GM19452 (cell line): ENCODE results near the gene USP5.
"Not testable (repeated sequence)": the region's sequence is repeated elsewhere in the genome, so short reads cannot be mapped to it uniquely, and the experiment has no call there.

Experiments
- ATAC-seq: cut with Tn5 transposase; IDR thresholded peaks from one replicate; pipeline ENCODE4 v1.9.1; 2021; ENCODE audit not compliant: unreplicated experiment

USP5 gene

DNA sequence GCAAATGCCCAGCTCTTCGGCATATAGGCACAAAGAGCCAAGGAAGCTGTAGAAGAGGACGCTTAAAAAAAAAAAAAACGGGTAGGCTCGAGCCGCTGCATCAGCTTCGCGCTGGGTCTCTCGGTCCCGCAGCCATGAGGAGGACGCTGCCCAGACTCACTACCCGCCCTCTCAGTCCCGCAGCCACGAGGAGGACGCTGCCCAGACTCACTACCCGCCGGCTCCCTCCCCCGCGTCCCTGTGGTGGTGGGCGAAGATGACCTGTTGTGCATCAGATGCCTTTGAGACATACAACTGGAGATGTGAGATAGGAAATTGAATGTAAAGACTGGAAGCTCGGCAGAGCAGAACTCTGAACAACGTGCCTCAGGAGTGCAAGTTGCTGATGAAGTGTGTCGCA lies 32.6 kb downstream of the USP5 start:
- no peak for ATAC-seq

DNA sequence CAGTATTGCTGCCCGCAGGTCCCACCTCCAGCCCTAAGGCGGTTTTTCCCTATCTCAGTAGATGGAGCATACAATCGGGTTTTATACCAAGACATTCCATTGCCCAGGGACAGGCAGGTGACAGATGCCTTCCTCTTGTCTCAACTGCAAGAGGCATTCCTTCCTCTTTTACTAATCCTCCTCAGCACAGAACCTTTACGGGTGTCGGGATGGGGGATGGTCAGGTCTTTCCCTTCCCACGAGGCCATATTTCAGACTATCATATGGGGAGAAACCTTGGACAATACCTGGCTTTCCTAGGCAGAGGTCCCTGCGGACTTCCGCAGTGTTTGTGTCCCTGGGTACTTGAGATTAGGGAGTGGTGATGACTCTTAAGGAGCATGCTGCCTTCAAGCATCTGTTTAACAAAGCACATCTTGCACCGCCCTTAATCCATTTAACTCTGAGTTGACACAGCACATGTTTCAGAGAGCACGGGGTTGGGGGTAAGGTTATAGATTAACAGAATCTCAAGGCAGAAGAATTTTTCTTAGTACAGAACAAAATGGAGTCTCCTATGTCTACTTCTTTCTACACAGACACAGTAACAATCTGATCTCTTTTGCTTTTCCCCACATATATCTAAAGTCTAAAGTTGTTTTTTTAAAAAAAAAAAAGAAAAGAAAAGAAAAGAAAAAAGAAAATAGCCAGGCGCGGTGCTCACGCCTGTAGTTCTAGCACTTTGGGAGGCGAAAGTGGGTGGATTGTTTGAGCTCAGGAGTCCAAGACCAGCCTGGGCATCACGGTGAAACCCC lies 34.5 kb downstream of the USP5 start:
- ATAC-seq, result not testable (repeated sequence)

DNA sequence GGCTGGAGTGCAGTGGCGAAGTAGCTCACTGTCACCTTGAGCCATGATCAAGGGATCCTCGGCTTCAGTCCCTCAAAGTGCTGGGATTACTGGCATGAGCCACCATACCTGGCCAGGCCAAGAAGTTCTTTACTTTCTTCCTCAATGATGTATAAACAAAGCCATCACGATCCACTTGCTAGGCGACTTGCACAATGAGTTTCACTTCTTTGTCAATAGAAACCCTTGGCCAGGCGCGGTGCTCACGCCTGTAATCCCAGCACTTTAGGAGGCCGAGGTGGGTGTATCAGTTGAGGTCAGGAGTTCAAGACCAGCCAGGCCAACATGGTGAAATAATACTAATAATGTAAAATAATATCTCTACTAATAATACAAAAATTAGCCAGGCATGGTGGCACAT lies 35.5 kb downstream of the USP5 start:
- no peak for ATAC-seq

DNA sequence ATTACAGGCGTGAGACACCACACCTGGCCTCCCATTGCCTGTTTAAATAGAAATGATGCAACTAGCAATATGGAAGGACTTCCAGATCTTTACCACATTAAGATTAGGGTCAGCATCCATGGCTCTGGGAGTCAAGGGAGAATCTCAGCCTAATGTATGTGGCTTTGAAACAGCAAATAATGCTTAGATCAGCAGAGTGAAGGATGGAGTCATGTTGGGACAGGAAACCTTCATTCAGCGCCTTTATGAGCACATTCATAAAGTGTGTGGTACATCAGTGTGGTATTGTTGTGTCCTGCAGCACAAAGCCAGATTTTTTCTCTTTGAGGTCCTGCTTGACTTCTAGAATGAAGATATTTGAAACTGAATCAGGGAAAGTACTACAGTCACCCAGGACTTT lies 36.4 kb downstream of the USP5 start:
- no peak for ATAC-seq

DNA sequence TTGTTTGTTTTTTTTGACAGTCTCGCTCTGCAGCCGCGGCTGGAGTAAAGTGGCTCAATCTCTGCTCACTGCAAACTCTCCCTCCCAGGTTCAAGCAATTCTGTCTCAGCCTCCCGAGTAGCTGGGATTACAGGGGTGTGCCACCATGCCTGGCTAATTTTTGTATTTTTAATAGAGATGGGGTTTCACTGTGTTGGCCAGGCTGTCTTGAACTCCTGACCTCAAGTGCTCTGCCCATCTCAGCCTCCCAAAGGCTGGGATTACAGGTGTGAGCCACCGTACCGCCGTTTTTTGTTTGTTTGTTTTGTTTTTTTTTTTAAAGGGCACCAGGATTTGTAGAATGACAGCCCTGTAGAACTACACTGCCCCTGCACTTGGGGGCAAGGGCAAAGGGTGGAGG lies 36.8 kb downstream of the USP5 start:
- not testable (repeated sequence) for ATAC-seq

DNA sequence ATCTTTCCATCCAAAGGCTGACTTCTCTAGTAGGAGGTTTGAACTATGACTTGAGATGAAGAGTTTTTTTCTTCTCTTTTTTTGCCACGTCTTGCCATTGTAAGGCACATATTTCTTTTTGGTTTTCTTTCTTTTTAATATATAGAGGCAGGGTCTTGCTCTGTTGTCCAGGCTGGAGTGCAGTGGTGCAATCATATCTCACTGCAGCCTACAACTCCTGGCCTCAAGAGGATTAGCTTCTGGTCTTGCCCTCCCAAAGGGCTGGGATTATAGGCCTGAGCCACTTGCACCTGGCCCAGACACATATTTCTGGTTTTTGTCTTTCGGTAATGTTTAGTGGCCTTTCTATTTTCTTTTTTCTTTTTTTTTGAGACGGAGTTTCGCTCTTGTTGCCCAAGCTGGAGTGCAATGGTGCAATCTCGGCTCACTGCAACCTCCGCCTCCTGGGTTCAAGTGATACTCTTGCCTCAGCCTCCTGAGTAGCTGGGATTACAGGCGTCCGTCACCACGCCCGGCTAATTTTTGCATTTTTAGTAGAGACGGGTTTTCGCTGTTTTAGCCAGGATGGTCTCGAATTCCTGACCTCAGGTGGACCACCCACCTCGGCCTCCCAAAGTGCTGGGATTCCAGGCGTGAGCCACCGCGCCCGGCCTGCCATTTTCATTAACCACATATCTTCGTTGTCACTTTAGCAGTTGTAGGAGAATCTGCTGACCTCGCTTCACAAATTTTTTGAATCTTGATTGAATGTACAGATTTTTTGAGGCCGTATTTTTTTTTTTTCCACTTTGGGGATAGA lies 38.0 kb downstream of the USP5 start:
- ATAC-seq, result not testable (repeated sequence)

DNA sequence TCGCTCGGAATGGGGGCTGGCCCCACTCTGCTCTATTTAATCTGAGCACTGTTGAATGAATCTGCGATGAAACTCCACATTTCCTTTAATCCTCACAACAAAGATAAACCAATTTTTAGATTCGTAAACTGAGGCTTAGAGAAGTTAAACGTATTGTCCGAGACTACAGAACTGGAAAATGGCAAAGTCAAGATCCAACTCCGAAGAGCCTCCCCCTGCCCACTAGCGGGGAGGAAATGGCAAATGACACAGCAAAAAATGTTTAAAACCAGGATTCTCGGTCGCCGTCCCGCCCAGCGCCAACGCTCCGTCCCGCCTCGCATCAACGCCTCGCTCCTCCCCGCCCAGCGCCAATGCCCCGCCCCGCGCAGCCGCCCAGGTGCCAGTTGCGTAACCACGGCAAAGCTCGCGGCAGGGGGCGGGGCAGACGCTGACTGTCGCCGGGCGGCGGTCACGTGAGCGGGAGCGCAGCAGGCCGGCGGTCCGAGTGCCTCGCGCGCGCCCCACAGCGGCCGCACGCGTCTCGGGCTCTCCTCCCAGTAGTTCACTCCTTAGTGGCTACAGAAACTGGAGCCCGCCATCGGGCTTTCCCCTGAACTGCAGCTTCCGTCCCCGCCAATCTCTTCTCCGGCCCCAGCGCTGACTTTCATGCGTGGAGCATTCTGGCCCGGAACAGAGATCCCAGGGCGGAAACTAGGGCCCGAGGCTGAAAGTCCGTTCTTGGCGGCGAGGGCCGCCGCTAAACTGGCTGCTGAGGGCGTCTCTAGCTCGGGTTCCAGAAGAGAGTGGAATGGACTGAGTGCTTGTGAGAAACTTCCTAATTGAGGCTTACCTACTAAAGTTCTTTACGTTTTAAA lies 39.1 kb downstream of the USP5 start:
- peak; percentile 95 for ATAC-seq

DNA sequence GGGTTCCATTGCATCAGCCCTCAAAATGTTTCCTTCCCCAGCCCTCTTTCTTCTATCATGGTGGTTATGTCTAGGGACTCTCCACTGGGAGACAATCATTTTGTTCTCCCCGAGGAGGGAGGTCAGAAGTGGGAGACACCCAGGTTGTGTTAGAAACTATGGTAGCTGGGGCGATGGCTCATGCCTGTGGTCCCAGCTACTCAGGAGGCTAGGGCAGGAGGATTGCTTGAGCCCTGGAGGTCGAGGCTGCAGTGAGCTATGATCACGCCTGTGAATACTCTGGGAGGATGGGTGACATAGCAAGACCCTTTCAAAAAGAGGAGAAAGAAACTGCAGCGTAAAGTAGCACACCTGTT lies 39.7 kb downstream of the USP5 start:
- ATAC-seq, result peak; percentile 7

DNA sequence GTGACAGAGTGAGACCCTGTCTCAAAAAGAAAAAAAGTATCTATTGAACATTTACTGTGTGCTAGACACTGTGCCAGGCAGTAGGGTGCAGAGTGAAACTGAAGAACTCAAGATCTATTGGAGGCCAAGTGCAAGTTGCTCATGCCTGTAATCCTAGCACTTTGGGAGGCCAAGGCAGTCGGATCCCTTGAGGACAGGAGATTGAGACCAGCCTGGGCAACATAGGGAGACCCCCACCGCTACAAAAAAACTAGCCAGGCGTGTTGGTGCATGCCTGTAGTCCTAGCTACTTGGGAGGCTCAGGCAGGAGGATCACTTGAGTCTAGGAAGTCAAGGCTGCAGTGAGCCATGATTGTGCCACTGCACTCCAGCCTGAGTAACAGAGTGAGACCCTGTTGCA lies 40.7 kb downstream of the USP5 start:
- ATAC-seq, result not testable (repeated sequence)

DNA sequence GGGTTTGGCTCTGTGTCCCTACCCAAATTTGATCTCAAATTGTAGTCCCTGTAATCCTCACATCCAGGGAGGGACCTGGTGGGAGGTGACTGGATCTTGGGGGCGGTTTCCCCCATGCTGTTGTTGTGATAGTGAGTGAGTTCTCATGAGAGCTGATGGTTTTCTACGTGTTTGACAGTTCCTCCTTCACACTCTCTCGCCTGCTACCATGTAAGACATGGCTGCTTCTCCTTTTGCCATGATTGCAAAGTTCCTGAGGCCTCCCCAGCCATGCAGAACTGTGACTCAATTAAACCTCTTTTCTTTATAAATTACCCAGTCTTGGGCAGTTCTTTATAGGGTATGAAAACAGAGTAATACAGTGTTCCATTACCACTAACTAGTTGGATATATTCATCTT lies 42.4 kb downstream of the USP5 start:
- ATAC-seq, result no peak

DNA sequence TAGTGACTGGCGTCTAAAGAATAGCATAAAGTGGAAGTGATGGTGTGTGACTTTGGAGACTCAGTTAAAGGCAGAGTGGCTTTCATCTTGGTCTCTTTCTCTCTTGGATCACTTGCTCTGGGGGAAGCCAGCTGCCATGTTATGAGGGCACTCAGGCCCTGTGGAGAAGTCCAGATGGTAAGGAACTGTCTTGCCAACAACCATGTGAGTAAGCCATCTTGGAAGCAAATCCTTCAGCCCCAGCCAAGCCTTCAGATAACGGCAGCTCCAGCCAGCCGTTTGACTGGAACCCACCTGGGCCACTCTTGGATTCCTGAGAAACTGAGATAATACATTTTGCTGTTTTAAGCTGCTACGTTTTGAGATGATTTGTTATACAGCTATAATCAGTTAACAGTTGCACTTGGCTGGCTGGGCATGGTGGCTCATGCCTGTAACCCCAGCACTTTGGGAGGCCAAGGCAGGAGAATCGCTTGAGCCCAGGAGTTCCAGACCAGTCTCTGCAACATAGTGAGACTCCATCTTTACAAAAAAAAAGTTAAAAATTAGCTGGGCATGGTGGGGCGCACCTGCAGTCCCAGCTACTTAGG lies 45.0 kb downstream of the USP5 start:
- no peak for ATAC-seq

DNA sequence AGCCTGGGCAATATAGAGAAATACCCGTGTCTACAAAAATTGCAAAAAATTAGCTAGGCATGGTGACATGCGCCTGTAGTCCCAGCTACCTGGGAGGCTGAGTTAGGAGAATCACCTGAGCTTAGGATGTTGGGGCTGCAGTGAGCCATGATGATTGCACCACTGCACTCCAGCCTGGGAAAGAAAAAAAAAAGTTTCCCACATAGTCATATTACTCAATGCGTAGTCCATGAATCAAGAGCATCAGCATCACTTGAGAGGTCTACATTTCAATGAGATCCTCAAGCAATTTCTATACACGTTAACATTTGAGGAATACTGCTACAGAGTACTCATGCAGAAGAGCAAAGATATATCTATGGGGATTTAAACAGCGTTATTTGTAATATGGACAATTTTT lies 47.5 kb downstream of the USP5 start:
- ATAC-seq, result no peak

DNA sequence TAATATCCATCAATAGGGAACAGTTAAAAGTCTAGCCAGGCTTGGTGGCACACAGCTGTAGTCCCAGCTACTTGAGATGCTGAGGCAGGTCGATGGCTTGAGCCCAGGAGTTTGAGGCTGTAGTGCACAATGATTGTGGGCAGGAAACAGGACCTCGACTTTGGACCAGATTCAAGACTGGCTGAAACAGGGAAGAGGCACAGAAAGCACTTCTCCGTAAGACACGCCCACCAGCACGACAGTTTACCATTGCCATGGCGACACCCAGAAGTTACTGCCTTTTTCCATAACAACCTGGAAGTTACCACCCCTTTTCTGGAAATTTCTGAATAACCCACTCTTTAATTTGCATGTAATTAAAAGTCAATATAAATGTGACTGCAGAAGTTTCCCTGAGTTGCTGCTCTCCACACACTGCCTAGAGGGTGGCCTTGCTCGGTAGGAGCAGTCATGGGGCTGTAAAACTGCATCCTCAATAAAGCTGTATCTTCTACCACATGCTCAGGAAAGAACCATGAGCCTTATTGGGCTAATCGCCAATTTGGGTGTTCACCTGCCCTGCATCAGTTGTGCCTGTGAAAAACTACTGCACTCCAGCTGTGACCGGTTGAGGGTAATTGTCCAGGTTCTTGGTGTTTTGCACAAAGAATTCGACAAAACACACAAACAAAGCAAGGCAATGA lies 48.0 kb downstream of the USP5 start:
- no peak for ATAC-seq

DNA sequence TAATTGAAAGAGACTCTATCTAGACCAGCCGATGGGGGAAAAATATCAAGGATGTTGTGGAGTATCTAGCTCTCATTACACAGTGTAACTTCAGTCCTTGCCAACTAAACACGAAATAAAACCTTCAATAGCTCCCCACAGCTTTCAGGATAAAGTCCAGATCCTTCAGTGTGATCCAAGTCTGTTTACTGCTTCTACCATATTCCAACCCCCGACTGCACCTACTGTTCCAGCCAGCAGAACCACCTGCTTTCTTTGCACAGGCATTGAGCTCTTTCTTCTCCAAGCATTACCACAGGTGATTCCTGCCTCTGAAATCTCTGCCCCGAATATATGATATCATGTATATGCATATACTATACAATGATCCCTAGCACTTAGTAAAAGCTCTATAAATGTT lies 50.5 kb downstream of the USP5 start:
- no peak for ATAC-seq

DNA sequence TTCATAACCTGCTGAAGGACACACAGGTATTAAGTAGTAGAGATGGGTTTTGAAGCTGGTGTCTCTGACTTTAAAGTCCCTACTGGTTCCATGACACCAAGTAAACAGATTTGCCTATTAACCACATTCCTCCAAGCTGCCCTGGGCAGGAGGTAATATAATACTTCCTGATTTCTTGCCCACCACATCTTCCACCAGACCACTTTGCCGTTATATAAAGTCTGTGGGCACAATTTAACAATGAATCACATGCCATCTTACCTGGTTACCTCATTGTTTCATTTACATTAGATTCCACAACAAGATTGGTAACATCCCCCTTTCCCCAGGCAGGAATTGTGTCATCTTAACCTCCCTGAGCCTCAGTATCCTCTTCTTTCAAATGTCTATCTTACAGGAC lies 51.8 kb downstream of the USP5 start:
- ATAC-seq, result no peak

DNA sequence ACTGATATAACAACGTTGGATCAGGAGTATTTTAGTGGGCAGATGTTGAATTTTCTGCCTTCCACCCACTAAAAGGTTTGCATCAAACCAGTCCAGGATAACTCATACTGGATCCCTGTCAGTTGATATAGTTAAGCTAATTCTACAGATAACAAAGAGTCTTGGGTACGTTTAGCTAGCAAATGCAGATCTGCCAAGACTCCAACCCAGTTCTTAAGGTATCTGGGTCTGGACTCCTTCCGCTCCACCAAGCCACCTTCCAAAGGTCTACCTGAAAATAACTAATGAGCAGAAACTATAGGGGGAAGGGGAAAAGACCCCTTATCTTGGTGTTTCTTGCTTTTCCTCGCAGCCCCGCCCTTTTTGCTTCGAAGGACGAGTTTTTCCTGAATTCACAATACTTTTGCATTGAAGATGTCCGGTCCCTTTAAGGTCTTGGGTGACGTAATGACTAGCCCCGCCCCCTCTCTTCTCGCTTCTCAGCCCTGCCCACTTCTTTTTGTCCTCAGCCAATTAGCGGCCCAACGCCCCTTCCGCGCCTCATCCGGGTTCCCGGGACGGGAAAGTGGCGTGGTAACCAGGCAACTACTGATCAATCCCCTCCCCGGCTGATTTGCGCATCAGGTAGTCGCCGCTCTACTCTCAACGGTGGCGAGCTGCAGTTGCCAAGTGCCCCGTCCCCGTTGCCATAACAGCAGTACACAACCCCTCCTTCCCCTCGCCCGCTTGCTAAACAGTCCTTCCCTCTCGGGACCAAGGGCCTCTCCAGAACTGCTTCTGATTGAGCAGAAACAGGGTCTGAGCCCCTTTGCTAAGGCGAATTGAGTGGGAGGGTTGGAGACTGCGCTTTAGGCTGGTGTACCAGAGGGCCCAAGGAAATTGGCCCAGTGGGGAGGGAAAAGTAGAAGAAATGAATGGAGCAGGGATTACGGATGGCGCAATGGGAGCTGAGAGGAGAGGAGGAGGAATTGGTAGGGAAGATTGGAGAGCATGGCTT lies 52.6 kb downstream of the USP5 start, which contains the start of gene LRRC23:
Gene LRRC23 (plus strand): TSS at position 543 of the 997 bp plus-strand sequence. CDS start 812 bp downstream, outside the sequence.
- ATAC-seq, result peak; percentile 91

DNA sequence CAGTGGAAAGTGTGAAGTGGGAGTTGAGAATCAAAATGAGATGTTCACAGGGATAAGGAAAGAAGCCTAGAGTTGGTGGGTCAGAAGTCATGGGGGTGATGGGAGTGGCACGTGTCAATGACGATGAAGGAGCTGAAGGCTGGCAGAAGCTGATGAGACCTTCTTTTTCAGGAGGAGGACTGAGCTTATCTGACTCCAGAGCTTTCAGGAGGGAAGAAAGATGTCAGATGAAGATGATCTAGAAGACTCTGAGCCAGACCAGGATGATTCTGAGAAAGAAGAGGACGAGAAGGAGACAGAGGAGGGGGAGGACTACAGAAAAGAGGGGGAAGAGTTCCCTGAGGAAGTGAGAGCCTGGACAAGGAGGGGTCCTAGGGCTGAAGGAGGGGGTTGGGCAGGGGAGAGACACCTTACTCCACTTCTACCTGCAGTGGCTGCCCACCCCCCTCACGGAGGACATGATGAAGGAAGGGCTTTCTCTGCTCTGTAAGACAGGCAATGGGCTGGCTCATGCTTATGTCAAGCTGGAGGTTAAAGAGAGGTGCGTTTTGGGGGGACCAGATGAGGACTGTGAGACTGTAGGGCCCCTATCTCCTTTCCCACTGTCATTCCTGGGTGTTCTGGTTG lies 53.6 kb downstream of the USP5 start:
- ATAC-seq, result no peak

DNA sequence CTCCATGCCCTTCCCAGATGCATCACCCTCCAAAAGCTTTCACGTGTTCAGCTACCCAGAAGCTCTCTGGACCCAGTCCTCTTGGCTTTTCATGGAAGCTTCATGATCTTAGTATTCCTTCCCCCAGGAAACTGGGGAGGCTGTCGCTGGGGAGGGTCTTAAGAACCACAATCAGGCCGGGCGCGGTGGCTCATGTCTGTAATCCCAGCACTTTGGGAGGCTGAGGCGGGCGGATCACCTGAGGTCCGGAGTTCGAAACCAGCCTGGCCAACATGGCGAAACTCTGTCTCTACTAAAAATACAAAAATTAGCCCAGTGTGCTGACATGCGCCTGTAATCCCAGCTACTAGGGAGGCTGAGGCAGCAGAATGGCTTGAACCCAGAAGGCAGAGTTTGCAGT lies 56.2 kb downstream of the USP5 start:
- ATAC-seq, result not testable (repeated sequence)
